ENCODE measurements around the gene KCNH8.

- TF ChIP-seq CTCF (IDR thresholded peaks at IDR 0.05) (no peak), EZH2 (IDR thresholded peaks at IDR 0.05) (no peak)
Measured at GRCh38 chr3:19107719-19108118, 40.6 kb upstream of the KCNH8 start.
